Hepatic stellate cell (primary cell): ENCODE measurements around the gene EBPL.
"Not testable (repeated sequence)": the region's sequence is repeated elsewhere in the genome, so short reads cannot be mapped to it uniquely, and the experiment has no call there.

Experiments
- DNase-seq: peaks from one replicate; pipeline ENCODE4 v3.0.0; 2011; ENCODE audit warnings: low spot score

The EBPL gene

GRCh38 chr13:49690995-49691784, at the start of gene EBPL:
EBPL (minus strand) TSS chr13:49691486; CDS start chr13:49691424, 62 bp downstream.
- peak; percentile 94 for DNase-seq

GRCh38 chr13:49740870-49741269, 49.6 kb upstream of the EBPL start:
- no peak for DNase-seq

GRCh38 chr13:49739498-49740187, 48.4 kb upstream of the EBPL start:
- DNase-seq = no peak

GRCh38 chr13:49733181-49733951, 42.1 kb upstream of the EBPL start:
- no peak for DNase-seq

- DNase-seq = peak; percentile 58
These were observed 40.5 kb upstream of the EBPL start for GRCh38 chr13:49731766-49732165.

GRCh38 chr13:49716615-49717014, 25.3 kb upstream of the EBPL start:
- no peak for DNase-seq

GRCh38 chr13:49714757-49715156, 23.5 kb upstream of the EBPL start:
- no peak for DNase-seq

GRCh38 chr13:49711218-49711863, 20.1 kb upstream of the EBPL start:
- peak; percentile 40 for DNase-seq

GRCh38 chr13:49704264-49704663, 13.0 kb upstream of the EBPL start:
- not testable (repeated sequence) for DNase-seq

GRCh38 chr13:49701491-49701890, 10.2 kb upstream of the EBPL start:
- no peak for DNase-seq

- DNase-seq = no peak
These were observed 6.2 kb upstream of the EBPL start for GRCh38 chr13:49697468-49697867.

GRCh38 chr13:49694446-49694845, 3.2 kb upstream of the EBPL start:
- no peak for DNase-seq

GRCh38 chr13:49693877-49694276, 2.6 kb upstream of the EBPL start:
- no peak for DNase-seq

- no peak for DNase-seq
These were observed 2.0 kb upstream of the EBPL start for GRCh38 chr13:49693191-49693733.

GRCh38 chr13:49690133-49690994, 922 bp downstream of the EBPL start:
- DNase-seq = peak; percentile 44

GRCh38 chr13:49683489-49683888, 7.8 kb downstream of the EBPL start:
- no peak for DNase-seq

GRCh38 chr13:49681842-49682435, 9.3 kb downstream of the EBPL start:
- DNase-seq = no peak

GRCh38 chr13:49679246-49679645, 12.0 kb downstream of the EBPL start:
- no peak for DNase-seq

- DNase-seq = no peak
These were observed 12.9 kb downstream of the EBPL start for GRCh38 chr13:49678191-49678914.
